GM19438 (cell line): ENCODE data around the gene AMD1.
"Not testable (repeated sequence)": the region's sequence is repeated elsewhere in the genome, so short reads cannot be mapped to it uniquely, and the experiment has no call there.

Experiments
- ATAC-seq: cut with Tn5 transposase; IDR thresholded peaks from one replicate; pipeline ENCODE4 v1.9.1; 2021; ENCODE audit warnings: low read depth; ENCODE audit not compliant: unreplicated experiment

AMD1 gene

DNA sequence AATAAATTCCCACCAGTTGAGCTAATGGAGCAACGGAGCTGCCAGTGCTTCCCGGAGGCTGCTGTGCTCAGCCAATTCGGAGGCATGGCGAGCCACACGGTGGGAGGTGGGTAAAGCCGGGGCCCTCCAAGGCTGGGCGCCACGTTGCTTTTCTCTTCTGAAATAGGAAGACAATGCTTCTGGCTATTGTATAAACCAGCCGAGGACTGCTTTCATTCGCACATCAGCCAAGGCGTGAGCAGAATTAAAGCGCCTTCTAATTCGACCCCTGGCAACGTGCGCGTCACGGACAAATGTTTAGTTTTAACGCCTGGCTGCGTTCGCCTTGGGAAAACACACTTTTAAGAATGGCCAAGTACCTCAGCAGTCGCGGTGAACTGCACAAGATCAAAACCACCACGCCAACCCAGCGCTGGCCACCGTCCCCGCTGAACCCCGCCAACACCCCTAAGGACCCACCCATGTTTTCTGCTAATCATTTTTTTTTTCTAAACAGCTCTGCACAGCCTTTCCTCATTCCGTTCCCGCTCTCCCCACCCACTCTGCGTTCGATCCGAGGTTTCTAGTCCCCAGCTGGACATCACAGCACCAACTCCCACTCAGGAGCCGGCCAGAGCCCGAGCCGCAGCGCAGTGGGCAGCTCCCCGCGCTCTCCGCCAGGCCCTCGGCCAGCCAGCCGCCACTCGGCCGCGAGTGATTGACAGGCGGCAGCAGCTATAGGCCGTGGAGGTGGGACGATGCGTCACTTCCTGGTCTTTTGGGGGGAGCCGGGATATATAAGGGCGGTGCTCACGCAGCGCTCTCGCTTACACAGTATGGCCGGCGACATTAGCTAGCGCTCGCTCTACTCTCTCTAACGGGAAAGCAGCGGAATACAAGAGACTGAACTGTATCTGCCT lies at the start of gene AMD1:
TSS of gene AMD1 (plus strand) at position 805 of the 899 bp plus-strand sequence. CDS start 321 bp downstream, outside the sequence.
- ATAC-seq: peak; percentile 67

DNA sequence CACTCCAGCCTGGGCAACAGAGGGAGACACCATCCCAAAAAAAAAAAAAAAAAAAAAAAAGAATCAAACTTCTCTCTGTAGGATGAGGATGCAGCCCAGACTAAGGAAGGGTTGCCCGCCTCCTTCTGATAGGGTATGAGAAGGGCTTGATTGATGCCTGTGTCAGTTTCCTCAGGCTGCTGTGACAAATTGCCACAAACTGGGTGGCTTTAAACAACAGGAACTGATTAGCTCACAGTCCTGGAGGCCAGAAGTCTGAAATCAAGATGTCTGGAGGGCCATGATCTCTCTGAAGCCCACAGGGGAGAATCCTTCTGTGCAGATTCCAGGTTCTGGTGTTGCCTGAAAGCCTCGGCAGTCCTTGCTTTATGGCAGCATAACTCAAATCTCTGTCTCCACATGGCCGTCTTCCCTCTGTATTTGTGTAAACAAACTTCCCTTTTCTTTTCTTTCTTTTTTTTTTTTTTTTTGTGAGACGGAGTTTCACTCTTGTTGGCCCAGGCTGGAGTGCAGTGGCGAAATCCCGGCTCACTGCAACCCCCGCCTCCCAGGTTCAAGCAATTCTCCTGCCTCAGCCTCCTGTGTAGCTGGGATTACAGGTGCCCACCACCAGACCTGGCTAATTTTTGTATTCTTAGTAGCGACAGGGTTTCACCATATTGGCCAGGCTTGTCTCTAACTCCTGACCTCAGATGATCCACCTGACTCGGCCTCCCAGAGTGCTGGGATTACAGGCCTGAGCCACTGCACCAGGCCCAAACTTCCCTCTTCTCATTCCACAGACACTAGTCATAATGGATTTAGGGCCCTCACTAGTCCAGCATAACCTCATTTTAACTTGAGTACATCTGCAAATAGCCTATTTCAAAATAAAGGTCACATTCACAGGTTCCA lies 48.1 kb upstream of the AMD1 start:
- ATAC-seq: no peak

DNA sequence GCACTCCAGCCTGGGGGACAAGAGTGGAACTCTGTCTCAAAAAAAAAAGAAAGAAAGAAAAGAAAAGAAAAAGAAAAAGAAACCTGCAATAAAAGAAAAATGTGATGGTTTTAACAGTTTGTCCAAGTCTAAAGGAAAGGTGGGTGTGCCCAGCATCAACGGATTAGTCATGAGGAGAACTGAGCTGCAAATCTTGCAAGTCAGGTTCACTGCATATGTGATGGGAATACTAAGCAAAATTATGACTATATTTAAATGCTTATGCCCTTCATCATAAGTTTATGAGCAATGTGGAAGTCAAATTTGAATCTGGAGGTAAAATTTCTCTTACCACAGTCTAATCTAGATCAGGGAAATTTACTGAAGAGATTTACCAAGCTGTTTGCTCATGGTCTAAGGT lies 46.2 kb upstream of the AMD1 start:
- no peak for ATAC-seq

DNA sequence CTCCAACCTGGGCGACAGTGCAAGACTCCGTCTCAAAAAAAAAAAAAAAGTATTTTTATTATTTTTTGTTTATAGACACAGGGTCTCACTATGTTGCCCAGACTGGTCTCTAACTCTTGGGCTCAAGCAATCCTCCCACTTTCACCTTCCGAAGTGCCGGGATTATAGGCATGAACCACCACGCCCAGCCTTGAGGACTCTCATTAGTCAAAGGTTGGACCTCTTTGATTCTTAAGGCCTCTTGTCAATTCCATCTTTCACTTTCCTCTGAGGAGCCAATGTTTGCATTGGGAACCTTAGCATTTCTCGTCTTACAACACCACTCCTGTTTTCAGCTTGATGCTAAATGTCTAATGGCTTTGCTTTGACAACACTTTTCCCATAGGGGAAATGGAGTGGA lies 43.2 kb upstream of the AMD1 start:
- no peak for ATAC-seq

DNA sequence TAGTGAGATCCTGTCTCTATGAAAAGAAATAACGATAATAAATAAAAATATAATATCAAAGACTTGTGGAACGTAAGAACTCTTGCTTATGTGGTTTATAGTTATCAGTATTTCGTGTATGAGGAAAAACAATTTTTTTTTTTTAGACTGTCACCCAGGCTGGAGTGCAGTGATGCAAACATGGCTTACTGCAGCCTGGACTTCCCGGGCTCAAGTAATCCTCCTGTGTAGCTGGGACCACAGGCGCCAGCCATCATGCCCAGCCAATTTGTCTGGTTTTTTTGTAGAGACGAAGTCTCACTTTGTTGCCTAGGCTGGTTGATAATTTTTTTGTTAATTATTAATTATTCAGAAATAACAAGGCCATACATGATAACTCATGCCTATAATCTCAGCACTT lies 40.8 kb upstream of the AMD1 start:
- no peak for ATAC-seq

DNA sequence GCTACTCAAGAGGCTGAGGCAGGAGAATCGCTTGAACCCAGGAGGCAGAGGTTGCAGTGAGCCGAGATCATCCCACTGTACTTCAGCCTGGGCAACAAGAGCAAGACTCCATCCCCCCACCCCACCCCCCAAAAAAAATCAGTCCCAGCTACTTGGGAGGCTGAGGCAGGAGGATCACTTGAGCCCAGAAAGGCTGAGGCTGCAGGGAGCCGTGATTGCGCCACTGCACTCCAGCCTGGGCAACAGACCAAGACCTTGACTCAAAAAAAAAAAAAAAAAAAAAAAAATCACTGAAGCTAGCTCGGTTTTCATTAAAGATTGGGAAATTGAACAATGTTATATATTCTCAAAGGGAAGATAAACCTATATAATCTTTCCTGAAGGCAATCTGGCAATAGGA lies 38.8 kb upstream of the AMD1 start:
- not testable (repeated sequence) for ATAC-seq

DNA sequence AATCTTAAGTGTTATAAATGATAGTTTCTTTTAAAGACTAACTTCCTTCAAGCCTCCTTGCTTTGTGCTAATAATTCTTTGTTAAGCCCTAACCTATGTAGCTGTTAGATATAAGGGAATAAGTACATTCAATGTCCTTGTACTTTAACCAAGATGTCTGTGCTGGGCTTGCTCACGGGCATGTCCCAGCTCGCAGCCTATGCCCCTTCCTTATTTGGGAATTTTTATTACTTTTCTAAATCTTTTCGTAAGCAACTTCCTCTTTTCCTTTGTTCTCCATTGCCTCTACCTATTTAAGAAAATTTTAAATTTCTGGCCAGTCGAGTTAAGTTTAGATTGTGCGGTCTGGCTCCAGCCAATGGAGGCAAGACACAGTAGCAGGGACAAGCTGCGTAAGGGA lies 33.3 kb upstream of the AMD1 start:
- no peak for ATAC-seq

DNA sequence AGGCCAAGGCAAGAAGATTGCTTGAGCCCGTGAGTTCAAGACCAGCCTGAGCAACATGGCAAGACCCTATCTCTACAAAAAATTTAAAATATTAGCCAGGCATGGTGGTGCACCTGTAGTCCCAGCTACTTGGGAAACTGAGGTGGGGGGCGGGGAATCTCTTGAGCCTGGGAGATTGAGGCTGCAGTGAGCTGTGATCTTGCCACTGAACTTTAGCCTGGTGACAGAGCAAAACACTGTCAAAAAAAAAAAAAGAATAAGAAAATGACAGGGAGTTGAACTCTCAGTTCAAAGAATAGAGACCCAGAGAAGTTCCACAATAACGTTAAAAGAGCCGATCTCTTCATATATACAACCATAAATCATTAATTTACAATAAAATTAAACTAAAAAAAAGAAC lies 24.8 kb upstream of the AMD1 start:
- no peak for ATAC-seq

DNA sequence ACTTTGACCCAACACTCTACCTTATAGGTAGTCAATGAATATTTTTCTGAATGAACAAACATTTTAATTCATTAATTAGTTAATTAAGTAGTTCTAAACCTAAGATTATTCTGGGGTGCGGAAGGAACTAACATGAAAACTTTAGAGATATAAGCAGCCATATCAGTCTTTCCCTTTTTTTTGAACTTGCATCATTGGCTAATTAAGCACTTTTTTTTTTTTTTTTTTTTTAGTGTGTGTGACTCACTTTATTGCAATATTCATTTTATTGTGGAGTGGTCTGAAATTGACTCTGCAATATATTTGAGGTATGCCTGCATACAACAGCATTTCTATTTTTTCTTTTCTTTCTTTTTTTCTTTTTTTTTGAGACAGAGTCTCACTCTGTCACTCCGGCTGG lies 21.8 kb upstream of the AMD1 start:
- ATAC-seq: no peak

DNA sequence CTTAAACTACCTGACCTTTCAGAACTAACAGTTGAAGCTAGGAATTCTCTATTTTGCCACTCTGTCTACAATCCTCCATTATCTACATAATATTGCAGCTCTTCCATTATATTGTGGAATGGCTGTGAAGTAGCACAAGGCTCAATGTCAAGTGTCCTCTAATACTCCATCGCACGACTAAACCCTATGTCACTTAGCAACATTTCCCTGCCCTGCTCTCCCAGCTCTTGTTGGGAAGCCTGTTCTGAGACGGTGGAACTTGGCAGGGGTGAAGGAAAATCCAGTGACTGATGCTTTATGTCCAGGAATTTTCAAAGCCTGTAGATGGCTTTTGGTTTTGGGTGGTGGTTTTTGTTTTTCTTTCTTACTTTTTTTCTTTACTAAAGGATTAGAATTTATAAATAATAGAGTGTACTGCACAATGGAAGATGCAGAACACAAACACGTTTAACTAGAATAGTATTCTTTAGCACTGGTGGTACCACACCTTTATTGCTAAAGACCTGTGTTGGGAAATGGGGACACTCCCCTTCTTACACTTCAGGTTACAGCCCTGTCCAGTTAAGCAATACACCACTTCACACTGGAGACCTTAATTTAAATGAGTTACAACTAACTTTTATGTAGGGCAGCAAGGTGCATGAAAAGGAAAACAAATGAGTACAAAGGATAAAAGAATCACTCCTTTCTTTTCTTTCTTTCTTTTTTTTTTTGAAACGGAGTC lies 20.7 kb upstream of the AMD1 start:
- no peak for ATAC-seq

DNA sequence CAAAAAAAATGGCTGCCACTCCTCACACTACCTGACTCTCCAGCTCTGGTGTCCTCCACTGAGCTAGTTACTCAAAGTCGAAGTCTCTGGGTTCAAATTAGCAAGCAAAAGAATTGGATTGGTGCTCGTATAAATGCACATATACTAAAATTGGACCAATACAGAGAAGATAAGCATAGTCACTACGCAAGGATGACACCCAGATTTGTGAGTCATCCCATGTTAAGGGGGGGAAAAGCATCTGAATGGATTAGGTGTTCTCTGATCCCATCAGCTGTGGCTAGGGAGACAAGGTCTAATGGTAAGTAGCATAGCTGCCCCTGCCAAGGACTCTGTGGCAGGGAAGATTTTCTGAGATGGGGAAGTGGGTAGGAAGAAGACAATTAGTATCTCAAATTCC lies 18.3 kb upstream of the AMD1 start:
- no peak for ATAC-seq

DNA sequence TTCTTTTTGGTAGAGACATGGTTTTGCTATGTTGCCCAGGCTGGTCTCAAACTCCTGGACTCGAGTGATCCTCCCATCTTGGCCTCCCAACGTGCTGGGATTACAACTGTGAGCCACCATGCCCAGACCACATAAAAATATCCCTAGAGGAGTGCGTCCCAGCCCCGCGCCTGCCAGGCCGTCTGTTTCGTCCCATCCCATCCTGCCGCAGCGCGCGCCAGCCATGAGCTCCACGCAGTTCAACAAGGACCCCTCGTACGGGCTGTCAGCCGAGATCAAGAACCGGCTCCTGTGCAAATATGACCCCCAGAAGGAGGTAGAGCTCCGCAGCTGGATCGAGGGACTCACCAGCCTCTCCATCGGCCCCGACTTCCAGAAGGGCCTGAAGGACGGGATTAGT lies 16.6 kb upstream of the AMD1 start:
- ATAC-seq: no peak

DNA sequence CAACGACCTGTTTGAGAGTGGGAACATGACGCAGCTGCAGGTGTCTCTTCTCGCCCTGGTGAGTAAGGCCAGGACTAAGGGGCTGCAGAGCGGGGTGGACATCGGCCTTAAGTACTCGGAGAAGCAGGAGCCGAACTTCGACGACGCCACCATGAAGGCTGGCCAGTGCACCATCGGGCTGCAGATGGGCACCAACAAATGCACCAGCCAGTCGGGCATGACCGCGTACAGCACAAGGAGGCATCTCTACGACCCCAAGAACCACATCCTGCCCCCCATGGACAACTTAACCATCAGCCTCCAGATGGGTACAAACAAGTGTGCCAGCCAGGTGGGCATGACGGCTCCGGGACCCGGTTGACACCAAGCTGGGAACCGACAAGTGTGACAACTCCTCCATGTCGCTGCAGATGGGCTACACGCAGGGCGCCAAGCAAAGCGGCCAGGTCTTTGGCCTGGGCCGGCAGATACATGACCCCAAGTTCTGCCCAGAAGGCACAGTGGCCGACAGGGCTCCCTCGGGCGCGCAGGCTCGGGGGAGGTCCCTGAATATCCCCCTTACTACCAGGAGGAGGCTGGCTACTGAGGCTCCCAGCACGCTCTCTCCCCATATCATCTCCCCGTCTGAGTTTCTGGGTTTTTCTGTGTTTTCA lies 15.9 kb upstream of the AMD1 start:
- no peak for ATAC-seq

DNA sequence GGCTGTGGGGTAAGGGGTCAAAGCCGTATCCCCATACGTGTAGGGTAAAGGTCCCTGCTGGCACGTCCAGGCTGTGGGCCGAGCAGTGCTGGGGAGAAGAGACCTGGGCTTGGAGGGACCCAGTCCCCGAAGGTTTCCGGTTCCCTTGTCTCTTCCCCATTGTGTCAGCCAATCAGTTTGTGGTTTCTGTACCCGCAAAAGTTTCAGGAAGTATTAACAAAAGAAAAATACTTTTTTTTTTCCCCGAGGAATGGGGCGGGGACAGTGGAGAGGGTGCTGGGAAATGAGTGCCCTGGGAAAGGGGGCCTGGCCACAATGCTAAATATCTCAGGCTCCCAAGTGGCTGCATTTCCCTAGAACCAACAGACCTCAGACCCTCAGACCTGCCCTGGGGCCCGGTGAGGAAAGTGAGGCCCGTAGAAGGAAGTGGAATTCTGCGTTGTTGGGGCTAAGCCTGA lies 15.2 kb upstream of the AMD1 start:
- ATAC-seq: peak; percentile 63

DNA sequence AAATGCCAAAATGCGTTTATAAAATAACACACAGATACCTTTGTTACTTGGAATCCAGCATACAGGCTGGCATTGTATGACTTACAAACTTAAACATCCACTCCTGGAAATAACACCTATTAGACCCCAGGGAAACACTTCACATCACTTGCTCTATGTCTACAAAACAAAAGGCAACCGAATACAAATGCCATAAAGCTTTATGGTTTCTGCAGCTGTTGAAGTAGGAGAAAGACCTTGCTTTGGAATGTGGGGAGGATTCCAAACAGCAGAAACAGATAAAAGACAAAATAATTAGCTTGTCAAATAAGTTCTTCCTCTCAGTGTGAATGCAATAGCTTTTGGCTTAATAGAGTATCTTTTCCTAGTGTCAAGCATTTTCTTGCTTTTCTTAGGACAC lies 9.8 kb upstream of the AMD1 start:
- no peak for ATAC-seq

DNA sequence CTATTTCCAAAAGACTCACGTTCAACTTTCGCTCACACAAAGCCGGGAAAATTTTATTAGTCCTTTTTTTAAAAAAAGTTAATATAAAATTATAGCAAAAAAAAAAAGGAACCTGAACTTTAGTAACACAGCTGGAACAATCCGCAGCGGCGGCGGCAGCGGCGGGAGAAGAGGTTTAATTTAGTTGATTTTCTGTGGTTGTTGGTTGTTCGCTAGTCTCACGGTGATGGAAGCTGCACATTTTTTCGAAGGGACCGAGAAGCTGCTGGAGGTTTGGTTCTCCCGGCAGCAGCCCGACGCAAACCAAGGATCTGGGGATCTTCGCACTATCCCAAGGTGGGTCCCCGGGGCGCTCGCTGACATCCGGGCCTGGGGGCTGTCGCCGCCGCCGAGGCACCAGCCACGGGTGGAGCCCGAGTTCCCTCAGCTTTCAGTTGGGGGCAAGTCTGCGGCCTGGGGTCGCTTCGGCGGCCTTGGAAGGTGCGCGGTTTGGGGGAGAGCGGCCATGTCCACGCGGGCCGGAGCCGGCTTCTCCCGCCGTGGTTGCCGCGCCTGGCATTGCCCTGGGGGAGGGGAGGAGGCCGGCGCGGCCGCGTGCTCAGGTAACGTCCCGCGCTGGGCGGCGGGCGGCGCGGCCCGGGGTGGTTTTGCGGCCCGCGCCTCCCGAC lies 429 bp downstream of the AMD1 start:
- peak; percentile 14 for ATAC-seq

DNA sequence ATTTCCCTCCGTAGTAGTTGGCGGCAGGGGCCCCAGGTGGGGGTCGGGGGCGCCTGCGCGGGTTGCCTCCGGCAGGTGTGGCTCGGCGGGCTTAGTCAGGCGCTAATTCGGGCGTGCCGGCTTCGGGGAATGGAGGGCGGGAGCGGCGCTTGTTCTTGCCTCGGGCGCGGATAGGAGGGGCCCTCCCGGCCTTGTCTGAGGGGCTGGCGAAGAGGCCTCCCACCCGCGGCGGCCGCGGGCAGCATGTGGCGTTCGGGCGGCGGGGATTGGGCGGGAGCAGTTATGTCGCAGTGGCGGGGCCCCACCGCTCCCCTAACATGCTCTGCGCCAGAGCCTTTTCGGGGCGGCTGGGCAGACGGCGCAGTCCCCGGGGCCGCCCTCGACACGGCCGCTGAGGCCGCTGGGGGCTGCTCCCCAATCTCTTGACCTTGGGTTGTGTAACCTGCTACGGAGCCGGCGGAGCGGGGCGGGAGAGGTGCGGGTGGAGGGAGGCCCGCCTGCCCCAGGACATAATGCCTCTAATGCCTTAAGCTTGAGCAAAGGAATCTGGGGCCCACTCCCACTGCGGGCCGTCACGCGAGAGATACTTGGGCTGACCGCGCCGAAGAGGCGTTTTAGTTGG lies 1.1 kb downstream of the AMD1 start:
- no peak for ATAC-seq

DNA sequence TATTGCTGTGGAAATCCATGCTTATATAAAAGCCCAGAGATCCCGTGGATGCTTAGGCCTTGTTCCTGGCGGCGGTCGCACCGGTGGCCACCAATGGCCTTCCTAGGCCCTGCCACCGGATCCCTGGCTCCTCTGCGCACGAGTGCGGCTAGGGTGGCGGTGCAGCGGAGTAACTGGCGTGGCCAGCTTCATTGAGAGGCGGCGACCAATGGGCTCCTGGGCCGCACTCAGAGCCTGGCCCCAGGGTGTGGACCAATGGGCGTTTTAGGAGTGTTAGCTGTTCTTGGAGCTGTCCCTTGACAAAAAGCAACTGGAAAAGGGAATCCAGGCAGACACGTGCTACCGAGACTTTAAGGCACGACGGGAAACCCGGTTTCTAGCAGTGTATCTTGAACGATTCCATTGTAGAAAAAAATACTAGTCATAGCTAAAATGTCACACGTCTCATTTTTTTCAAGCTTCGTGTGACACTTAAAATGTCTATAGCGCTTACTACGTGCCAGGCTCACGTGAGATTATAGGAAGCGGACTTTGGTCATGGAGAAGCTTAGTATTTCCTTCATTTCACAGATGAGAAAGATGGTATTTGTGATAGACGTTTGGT lies 1.7 kb downstream of the AMD1 start:
- ATAC-seq: peak; percentile 29
